Measurements from ENCODE around the gene WDFY4. TPM values are rescaled to one million over a fixed set of nuclear protein-coding genes. Genes with fewer than 3 reads are reported as not detected.

WDFY4 gene
- total RNA-seq, 1 donor from 2014 or later: not detected

DNA sequence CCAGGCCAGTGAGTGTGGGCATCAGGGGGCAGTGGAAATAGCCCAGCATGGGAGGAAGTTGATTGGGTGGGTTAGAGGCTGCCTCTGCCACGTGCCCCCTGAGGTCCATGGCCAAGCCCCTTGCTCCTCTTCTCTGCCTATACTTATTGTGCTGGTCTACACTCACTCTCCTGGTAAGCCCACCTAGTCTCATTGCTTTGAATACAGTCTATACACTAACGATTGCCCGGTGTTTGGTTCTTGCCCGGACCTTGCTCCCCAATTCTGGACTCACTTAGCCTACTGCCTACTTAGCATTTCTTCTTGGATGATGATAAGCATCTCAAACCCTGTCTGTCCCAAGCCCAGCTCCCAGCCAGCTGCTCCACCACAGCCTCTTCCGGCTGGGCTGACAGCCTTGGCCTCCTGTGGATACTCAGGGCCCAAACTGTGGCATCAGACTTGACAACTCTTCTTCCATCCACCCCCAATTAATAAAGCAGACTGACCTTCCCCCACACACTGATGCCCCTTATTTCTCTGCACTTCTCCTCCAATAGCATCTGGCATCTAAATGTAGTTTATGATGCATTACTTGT lies 244.8 kb downstream of the WDFY4 start:
- H3K4me1 ChIP-seq: peaks cover 4% of the 10 kb centered on the region
- no peak overlapping the region for H3K9ac ChIP-seq
- Mint-ChIP-seq H3K9me3 (no peaks in the 10 kb centered on the region), H3K4me1 (peaks cover 22% of the 10 kb centered on the region), H3K27ac (no peak overlapping the region), H3K27me3 (ENCODE audit: insufficient read depth, low read depth) (peaks cover 3% of the 10 kb centered on the region), H3K36me3 (no peaks in the 10 kb centered on the region), H3K4me3 (no peak overlapping the region)
- DNase-seq (ENCODE audit: low spot score): no peak
- H2AFZ ChIP-seq (replicated peaks): no peak overlapping the region
- no peaks in the 10 kb centered on the region for H4K20me1 ChIP-seq (ENCODE audit: low read depth)
- H3K36me3 ChIP-seq: no peaks in the 10 kb centered on the region
- no peaks in the 10 kb centered on the region for H3K27me3 ChIP-seq
- no peaks in the 10 kb centered on the region for H3K9me3 ChIP-seq (ENCODE audit: low read depth)
- TF ChIP-seq, protein P1, sequence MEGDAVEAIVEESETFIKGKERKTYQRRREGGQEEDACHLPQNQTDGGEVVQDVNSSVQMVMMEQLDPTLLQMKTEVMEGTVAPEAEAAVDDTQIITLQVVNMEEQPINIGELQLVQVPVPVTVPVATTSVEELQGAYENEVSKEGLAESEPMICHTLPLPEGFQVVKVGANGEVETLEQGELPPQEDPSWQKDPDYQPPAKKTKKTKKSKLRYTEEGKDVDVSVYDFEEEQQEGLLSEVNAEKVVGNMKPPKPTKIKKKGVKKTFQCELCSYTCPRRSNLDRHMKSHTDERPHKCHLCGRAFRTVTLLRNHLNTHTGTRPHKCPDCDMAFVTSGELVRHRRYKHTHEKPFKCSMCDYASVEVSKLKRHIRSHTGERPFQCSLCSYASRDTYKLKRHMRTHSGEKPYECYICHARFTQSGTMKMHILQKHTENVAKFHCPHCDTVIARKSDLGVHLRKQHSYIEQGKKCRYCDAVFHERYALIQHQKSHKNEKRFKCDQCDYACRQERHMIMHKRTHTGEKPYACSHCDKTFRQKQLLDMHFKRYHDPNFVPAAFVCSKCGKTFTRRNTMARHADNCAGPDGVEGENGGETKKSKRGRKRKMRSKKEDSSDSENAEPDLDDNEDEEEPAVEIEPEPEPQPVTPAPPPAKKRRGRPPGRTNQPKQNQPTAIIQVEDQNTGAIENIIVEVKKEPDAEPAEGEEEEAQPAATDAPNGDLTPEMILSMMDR (IDR thresholded peaks at IDR 0.05): no peak
- TF ChIP-seq EZH2phosphoT487 (IDR thresholded peaks at IDR 0.05): no peak
- no peak overlapping the region for H3K27ac ChIP-seq
- no peak overlapping the region for H3K4me3 ChIP-seq
- H3F3A ChIP-seq (ENCODE audit: low read depth): no peaks in the 10 kb centered on the region
- H3K79me2 ChIP-seq (ENCODE audit: low read depth): no peaks in the 10 kb centered on the region
- no peak overlapping the region for H3K4me2 ChIP-seq

DNA sequence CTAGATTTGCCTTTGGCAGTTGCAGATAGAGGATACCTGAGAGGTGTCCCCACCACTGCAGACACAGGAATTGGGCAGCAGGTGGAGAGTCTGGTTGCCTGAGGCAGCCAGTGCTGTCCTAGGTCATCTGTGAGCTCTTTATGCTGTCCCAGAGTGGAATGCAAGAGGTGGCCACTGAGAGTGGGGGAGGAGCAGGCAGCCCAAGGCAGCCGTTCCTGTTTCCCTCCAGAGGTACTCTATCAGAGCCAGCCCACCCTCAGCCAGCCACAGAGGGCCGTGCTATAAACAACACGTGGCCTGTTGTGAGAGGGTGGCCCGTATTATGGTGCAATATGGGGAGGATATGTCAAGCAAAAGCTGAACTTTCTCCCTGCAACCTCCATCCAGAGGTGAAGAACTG lies 246.5 kb downstream of the WDFY4 start:
- Histone ChIP-seq H3K4me1 (peaks cover 10% of the 10 kb centered on the region), H2AFZ (replicated peaks) (peak overlapping the region; percentile 65), H3K4me2 (no peak overlapping the region), H3K36me3 (no peaks in the 10 kb centered on the region), H3K9me3 (ENCODE audit: low read depth) (no peaks in the 10 kb centered on the region), H3K9ac (no peak overlapping the region), H3K27ac (no peak overlapping the region), H3K79me2 (ENCODE audit: low read depth) (no peaks in the 10 kb centered on the region), H3K4me3 (no peak overlapping the region), H3K27me3 (no peaks in the 10 kb centered on the region), H4K20me1 (ENCODE audit: low read depth) (no peaks in the 10 kb centered on the region), H3F3A (ENCODE audit: low read depth) (no peaks in the 10 kb centered on the region)
- Mint-ChIP-seq H3K4me1 (peaks cover 35% of the 10 kb centered on the region), H3K27ac (no peak overlapping the region), H3K9me3 (no peaks in the 10 kb centered on the region), H3K36me3 (no peaks in the 10 kb centered on the region), H3K4me3 (no peak overlapping the region), H3K27me3 (ENCODE audit: insufficient read depth, low read depth) (peaks cover 4% of the 10 kb centered on the region)
- TF ChIP-seq, protein P1 (IDR thresholded peaks at IDR 0.05): no peak
- no peak for TF ChIP-seq EZH2phosphoT487 (IDR thresholded peaks at IDR 0.05)
- TF ChIP-seq EZH2 (IDR thresholded peaks at IDR 0.05): no peak
- peak; percentile 50 for DNase-seq (ENCODE audit: low spot score)

DNA sequence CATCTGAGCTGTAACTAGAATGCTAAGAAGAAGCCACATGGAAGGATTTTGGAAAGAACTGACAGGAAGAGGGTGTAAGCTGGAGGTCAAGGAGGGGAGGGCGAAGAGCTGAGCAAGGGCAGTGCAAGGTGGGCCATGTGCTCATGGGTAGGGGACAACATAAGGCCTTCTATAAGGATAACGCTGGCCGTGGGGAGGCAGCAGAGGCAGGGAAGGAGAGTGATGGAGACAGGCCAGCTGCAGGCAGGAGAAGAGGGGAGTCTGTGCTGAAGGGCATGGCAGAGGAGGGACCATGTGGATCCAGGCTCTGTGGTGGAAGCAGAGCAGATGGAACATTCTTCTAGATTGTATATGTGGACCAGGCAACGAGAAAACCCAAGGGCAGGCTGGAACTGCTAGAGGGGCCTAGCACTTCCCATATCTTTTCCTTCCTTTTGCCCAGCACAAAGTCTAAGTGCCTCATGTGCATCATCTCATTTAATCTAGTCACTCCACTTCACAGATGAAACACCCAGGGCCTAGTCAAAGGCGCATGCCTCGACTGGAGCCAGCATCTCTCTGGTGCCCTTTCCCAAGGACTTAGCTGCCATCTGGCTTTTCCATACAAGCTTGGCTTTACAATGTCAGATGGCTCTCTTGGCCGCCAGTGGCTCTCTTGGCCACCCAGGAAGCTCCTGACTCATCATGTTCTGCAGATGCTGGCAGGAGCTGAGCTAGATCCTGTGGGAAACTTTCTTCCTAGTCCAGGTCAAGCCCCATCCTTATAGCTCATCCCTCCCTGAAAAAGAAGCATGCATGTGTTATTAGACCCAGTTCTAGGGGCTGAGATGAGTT lies 248.4 kb downstream of the WDFY4 start:
- Histone ChIP-seq H3K27ac (no peak overlapping the region), H2AFZ (replicated peaks) (no peak overlapping the region), H3F3A (ENCODE audit: low read depth) (no peaks in the 10 kb centered on the region), H3K36me3 (no peaks in the 10 kb centered on the region), H3K79me2 (ENCODE audit: low read depth) (no peaks in the 10 kb centered on the region), H3K4me1 (peaks cover 10% of the 10 kb centered on the region), H3K9me3 (ENCODE audit: low read depth) (no peaks in the 10 kb centered on the region), H4K20me1 (ENCODE audit: low read depth) (no peaks in the 10 kb centered on the region), H3K4me3 (no peak overlapping the region), H3K4me2 (no peak overlapping the region), H3K27me3 (no peaks in the 10 kb centered on the region), H3K9ac (no peak overlapping the region)
- peaks cover 24% of the 10 kb centered on the region for H3K4me1 Mint-ChIP-seq
- no peak for DNase-seq (ENCODE audit: low spot score)
- H3K9me3 Mint-ChIP-seq: no peaks in the 10 kb centered on the region
- no peak overlapping the region for H3K27ac Mint-ChIP-seq
- no peaks in the 10 kb centered on the region for H3K36me3 Mint-ChIP-seq
- H3K4me3 Mint-ChIP-seq: no peak overlapping the region
- TF ChIP-seq EZH2 (IDR thresholded peaks at IDR 0.05) (no peak), EZH2phosphoT487 (IDR thresholded peaks at IDR 0.05) (no peak)
- TF ChIP-seq, protein P1 (IDR thresholded peaks at IDR 0.05): no peak
- H3K27me3 Mint-ChIP-seq (ENCODE audit: insufficient read depth, low read depth): peaks cover 4% of the 10 kb centered on the region
